GM21619 (cell line): ENCODE measurements around the gene NTF4.
A peak's percentile ranks its signal among the peaks of the same experiment; 100 is the strongest.
"Not testable (repeated sequence)": the region's sequence is repeated elsewhere in the genome, so short reads cannot be mapped to it uniquely, and the experiment has no call there.

Source experiments
- ATAC-seq: cut with Tn5 transposase; IDR thresholded peaks from one replicate; pipeline ENCODE4 v1.9.1; 2021; ENCODE audit not compliant: unreplicated experiment

The NTF4 gene

DNA sequence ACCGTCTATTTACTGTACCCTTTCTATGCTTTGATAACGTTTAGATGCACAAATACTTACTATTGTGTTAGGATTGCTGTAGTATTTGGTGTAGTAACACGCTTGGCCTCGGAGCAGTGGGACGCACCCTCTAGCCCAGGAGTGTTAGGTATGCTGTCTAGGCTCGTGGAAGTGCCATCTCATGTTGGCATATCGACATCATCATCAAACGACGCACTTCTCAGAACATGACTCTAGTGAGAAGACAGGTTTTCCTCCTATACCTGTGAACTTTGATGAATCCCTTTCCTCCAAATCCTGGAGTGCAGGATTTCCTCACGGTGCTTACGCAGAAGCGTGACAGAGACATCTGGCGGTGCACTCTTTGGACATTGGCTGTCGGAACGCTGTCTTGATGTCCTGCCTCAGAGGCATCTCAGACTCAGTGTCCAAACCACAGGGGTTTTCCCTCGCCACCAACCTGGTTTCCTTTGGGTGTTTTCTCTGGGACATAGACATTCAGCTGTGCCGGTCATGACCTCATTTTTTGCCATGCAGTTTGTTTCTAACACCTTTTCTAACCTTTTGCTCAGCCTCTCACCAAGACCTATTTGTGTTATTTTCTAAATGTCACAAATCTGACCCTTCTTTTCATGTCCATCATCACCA lies 26.9 kb upstream of the NTF4 start:
- no peak for ATAC-seq

- no peak for ATAC-seq
Measured at GRCh38 chr19:49086296-49086695, 21.7 kb upstream of the NTF4 start.

GRCh38 chr19:49085868-49086232 lies 21.2 kb upstream of the NTF4 start:
- ATAC-seq = no peak

GRCh38 chr19:49085020-49085867 lies 20.6 kb upstream of the NTF4 start, which contains the start of gene SNRNP70:
Gene SNRNP70, plus strand, starts transcription at chr19:49085451. Its CDS starts 964 bp downstream, at chr19:49086415.
- ATAC-seq = peak; percentile 83

DNA sequence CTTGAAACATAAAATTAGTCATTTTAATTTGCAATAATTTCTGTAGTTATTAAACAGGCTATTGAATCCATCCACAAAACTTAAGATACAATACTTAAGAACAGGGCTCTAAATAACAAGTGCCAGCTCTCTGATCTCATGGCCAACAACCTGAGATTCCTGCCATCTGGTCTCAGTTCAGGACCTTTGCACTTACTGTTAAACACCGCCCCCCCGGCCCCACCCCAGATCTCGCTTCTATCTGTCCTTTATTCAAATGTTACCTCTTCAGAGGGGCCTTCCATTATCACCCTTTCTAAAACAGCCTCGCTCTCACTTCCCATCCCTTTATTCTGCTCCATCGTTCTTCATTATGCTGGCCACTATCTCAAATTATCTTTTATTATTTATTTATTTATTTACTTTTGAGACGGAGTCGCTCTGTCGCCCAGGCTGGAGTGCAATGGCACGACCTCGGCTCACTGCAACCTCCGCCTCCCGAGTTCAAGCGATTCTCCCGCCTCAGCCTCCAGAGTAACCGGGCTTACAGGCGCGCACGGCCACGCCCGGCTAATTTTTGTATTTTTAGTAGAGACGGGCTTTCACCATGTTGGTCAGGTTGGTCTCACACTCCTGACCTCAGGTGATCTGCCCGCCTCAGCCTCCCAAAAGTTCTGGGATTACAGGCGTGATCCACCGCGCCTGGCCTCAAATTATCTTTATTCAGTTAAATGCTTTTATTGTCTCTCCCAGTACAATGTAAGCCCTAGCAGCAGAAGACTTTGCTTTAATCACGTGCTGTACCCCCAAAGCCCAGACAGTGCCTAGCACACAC lies 19.8 kb upstream of the NTF4 start:
- ATAC-seq = no peak

GRCh38 chr19:49081273-49081672 lies 16.7 kb upstream of the NTF4 start:
- no peak for ATAC-seq

DNA sequence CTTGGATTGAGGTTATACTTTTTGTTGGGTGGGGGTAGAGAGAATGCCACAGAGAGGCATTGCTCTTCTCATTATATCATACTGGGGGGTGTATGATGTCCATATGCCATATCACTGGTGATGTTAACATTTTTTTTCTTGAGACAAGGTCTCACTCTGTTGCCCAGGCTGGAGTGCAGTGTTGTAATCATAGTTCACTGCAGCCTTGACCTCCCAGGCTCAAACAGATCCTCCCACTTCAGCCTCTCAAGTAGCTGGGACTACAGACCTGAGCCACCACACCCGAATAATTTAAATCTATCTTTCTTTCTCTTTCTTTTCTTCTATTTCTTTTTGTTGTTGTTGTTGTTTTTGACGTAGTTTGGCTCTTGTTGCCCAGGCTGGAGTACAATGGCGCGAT lies 15.8 kb upstream of the NTF4 start:
- ATAC-seq = no peak

- not testable (repeated sequence) for ATAC-seq
Measured at GRCh38 chr19:49074869-49075268, 10.3 kb upstream of the NTF4 start.

GRCh38 chr19:49073514-49074378 lies 9.1 kb upstream of the NTF4 start:
- ATAC-seq = no peak

- ATAC-seq = no peak
Measured at GRCh38 chr19:49071860-49072547, 7.4 kb upstream of the NTF4 start.

DNA sequence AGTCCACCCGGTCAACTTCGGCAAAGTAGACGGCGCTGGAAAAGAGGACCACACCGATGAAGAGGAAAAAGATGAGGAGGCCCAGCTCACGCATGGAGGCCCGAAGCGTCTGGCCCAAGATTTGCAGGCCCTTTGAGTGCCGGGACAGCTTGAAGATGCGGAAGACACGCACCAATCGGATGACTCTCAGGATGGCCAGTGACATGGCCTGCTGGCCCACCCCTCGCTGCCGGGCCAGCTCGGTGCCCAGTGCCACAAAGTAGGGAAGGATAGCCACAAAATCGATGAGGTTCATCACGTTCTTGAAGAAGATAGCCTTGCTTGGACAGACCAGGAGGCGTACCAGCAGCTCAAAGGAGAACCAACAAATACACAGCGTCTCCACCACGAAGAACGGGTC lies 5.8 kb upstream of the NTF4 start:
- ATAC-seq = no peak

GRCh38 chr19:49069026-49069425 lies 4.4 kb upstream of the NTF4 start:
- no peak for ATAC-seq

GRCh38 chr19:49067554-49067953 lies 2.9 kb upstream of the NTF4 start:
- ATAC-seq = no peak

GRCh38 chr19:49065905-49066512 lies 1.4 kb upstream of the NTF4 start:
- no peak for ATAC-seq

GRCh38 chr19:49064029-49064629 lies 489 bp downstream of the NTF4 start:
- ATAC-seq = no peak

DNA sequence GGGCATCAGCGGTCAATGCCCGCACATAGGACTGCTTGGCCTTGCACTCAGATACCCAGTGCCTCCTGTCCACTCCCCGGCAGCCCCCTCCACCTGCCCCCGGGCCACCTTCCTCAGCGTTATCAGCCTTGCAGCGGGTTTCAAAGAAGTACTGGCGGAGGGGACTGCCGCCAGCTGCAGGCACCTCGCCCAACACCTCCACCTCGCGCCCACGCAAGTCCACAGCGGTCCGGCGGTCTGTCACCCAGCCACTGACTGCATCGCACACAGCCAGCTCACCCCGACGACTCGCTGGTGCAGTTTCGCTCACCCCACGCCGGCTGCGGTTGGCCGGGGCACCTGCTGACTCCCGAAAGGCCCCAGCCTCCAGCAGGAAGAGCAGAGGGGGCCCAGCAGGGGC lies 3.2 kb downstream of the NTF4 start:
- no peak for ATAC-seq

- ATAC-seq = no peak
Measured at GRCh38 chr19:49061000-49061399, 3.6 kb downstream of the NTF4 start.

- ATAC-seq = no peak
Measured at GRCh38 chr19:49059053-49059452, 5.6 kb downstream of the NTF4 start.

- ATAC-seq = no peak
Measured at GRCh38 chr19:49058562-49058961, 6.1 kb downstream of the NTF4 start.
